Testis (tissue), 3 donors: ENCODE data around the gene KARS1. TPM values are rescaled to one million over a fixed set of nuclear protein-coding genes. Genes with fewer than 3 reads are reported as not detected.

Experiments used
- DNase-seq: peaks from one replicate; pipeline ENCODE4 v3.0.0-alpha.2; 2019
- H3K27ac ChIP-seq, 2 donors: fragments of 200-600 bp; sonication (generic); one replicate each; pipeline ENCODE4 v1.5.1; 2019
- H3K27me3 ChIP-seq: fragments of 200-600 bp; sonication (generic); one replicate; pipeline ENCODE4 v1.5.1; 2019
- H3K36me3 ChIP-seq: fragments of 200-600 bp; sonication (generic); one replicate; pipeline ENCODE4 v1.5.1; 2017; ENCODE audit warnings: low read depth; ENCODE audit errors: missing control alignments
- H3K4me1 ChIP-seq: fragments of 200-600 bp; sonication (generic); one replicate; pipeline ENCODE4 v1.5.1; 2019
- H3K4me3 ChIP-seq, 2 donors: fragments of 200-600 bp; sonication (generic); one replicate each; pipeline ENCODE4 v1.5.1; 2017 to 2019
- H3K9me3 ChIP-seq: fragments of 200-600 bp; sonication (generic); one replicate; pipeline ENCODE4 v1.5.1; 2017
- POLR2A ChIP-seq: fragments of 450-650 bp; IDR thresholded peaks from one replicate; pipeline ENCODE4 v1.6.1; 2017; ENCODE audit warnings: antibody characterized with exemption, mild to moderate bottlenecking, moderate library complexity
- WGBS, 2 donors: methylation state at CpG; one replicate each; pipeline ENCODE4 v1.1.5; 2018; 5-methylcytosine and 5-hydroxymethylcytosine counted together
- intact Hi-C: fragments of 100-400 bp; cut with DNase I; formaldehyde crosslinking; loops from one replicate; pipeline ENCODE4 v1.15.1; 2023; ENCODE audit warnings: low total_unique reads
- polyA plus RNA-seq: library from polyadenylated mRNA; stranded (reverse); fragments of 350-450 nt; fragmentation: Illumina TruSeq; extraction: RNeasy Lipid Tissue Mini Kit (QIAGEN cat#74804); gene quantifications from one replicate; pipeline ENCODE4 v1.2.3, GENCODE V29; 2014; ENCODE audit warnings: low read depth, low replicate concordance; ENCODE audit not compliant: insufficient read depth
- total RNA-seq, 2 donors: library from RNA; depleted of rRNA; stranded (reverse); fragments of >200 nt; gene quantifications; one replicate each; pipeline ENCODE4 v1.2.3, GENCODE V29; 2016
- TF ChIP-seq, protein P1 (sequence below), 3 experiments: fragments of 450-650 bp in 2 of 3; fragments of 200-600 bp in 1 of 3; sonication (generic) in 1 of 3; IDR thresholded peaks; one replicate each; pipeline ENCODE4 v1.5.1; 2016 to 2019; ENCODE audit warnings: antibody characterized with exemption in 3 of 3, mild to moderate bottlenecking in 2 of 3, moderate library complexity in 1 of 3

The KARS1 gene
- total and polyA plus RNA-seq, 3 donors from 2014 or later: 137 to 254 (median 139) TPM

- no peaks in the 10 kb centered on the region for H3K36me3 ChIP-seq
- WGBS, 2 donors: 36 to 37% methylated on average over 8 of the region's 8 CpGs
- peak; percentile 40 for DNase-seq
- H3K9me3 ChIP-seq: no peaks in the 10 kb centered on the region
- H3K4me3 ChIP-seq: no peak overlapping the region
- TF ChIP-seq, protein P1, sequence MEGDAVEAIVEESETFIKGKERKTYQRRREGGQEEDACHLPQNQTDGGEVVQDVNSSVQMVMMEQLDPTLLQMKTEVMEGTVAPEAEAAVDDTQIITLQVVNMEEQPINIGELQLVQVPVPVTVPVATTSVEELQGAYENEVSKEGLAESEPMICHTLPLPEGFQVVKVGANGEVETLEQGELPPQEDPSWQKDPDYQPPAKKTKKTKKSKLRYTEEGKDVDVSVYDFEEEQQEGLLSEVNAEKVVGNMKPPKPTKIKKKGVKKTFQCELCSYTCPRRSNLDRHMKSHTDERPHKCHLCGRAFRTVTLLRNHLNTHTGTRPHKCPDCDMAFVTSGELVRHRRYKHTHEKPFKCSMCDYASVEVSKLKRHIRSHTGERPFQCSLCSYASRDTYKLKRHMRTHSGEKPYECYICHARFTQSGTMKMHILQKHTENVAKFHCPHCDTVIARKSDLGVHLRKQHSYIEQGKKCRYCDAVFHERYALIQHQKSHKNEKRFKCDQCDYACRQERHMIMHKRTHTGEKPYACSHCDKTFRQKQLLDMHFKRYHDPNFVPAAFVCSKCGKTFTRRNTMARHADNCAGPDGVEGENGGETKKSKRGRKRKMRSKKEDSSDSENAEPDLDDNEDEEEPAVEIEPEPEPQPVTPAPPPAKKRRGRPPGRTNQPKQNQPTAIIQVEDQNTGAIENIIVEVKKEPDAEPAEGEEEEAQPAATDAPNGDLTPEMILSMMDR (IDR thresholded peaks at IDR 0.05): no peak
- TF ChIP-seq POLR2A: no peak
- no peaks in the 10 kb centered on the region for H3K27me3 ChIP-seq
- peaks cover 7% of the 10 kb centered on the region for H3K4me1 ChIP-seq
- intact Hi-C loops: no loop called here
- peak overlapping the region in 1 of 2 donors; percentile 40 for H3K27ac ChIP-seq
Measured at GRCh38 chr16:75590920-75591843, 56.3 kb downstream of the KARS1 start.

GRCh38 chr16:75589306-75589705 is 58.2 kb downstream of the KARS1 start:
- DNase-seq: no peak
- Histone ChIP-seq H3K27me3 (no peaks in the 10 kb centered on the region), H3K27ac (no peak overlapping the region), H3K4me1 (peaks cover 7% of the 10 kb centered on the region), H3K9me3 (no peaks in the 10 kb centered on the region), H3K4me3 (no peak overlapping the region), H3K36me3 (no peaks in the 10 kb centered on the region)
- TF ChIP-seq POLR2A: no peak
- TF ChIP-seq, protein P1 (IDR thresholded peaks at IDR 0.05): no peak
- 46 to 83% methylated on average over 3 of the region's 3 CpGs for WGBS, 2 donors
- intact Hi-C loops: no loop called here

DNA sequence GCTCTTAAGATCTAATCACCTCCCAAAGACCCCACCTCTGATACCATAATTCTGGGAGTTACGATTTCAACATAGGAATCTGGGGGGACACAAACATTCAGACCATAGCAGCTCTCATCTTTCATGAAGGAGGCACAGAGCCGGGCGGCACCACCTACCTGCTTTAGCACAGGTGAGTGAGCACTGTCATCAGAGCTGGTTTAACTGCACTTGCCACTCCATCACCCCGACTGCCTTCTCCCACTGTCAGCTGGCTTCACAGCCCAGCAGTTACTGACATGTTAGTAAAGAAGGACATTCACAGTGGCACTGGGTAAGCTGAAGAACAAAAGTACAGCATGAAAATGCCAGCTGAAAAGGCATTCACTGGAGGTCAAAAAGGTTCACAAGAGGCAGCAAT is 58.7 kb downstream of the KARS1 start:
- 90 to 95% methylated on average over 3 to 4 of the region's 4 CpGs for WGBS, 2 donors
- Histone ChIP-seq H3K36me3 (no peaks in the 10 kb centered on the region), H3K9me3 (no peaks in the 10 kb centered on the region), H3K27ac (no peak overlapping the region), H3K4me1 (peaks cover 7% of the 10 kb centered on the region), H3K27me3 (no peaks in the 10 kb centered on the region), H3K4me3 (no peak overlapping the region)
- no peak for DNase-seq
- intact Hi-C loops: no loop called here
- TF ChIP-seq, protein P1 (IDR thresholded peaks at IDR 0.05): no peak
- TF ChIP-seq POLR2A: no peak

DNA sequence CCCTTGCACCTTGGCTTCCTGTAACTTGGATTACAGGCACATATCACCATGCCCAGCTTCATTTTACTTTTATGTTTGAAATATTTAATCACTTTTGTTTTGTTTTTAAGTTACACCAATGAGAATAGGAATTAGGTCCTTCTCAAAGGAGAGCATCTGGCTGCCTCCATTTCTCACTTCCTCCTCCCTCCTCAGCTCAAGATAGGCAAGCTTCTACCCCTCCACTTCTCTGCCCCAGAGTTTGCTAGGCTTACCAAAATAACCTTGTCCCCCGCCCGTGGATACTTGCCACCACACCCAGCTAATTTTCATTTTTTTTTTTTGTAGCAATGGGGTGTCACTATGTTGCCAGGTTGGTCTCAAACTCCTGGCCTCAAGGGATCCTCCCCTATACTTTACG is 63.4 kb downstream of the KARS1 start:
- H3K27ac ChIP-seq: no peak overlapping the region
- DNase-seq: no peak
- TF ChIP-seq, protein P1 (IDR thresholded peaks at IDR 0.05): no peak
- no peak for TF ChIP-seq POLR2A
- H3K4me1 ChIP-seq: no peaks in the 10 kb centered on the region
- H3K36me3 ChIP-seq: no peaks in the 10 kb centered on the region
- no peaks in the 10 kb centered on the region for H3K27me3 ChIP-seq
- intact Hi-C loops: no loop called here
- no peak overlapping the region for H3K4me3 ChIP-seq
- H3K9me3 ChIP-seq: no peaks in the 10 kb centered on the region
- 84 to 85% methylated on average over 3 of the region's 3 CpGs for WGBS, 2 donors
